ENCODE measurements around the gene BACH2.

Gene BACH2

GRCh38 chr6:90021711-90022110 lies 274.9 kb downstream of the BACH2 start:
- DNase-seq = no peak

DNA sequence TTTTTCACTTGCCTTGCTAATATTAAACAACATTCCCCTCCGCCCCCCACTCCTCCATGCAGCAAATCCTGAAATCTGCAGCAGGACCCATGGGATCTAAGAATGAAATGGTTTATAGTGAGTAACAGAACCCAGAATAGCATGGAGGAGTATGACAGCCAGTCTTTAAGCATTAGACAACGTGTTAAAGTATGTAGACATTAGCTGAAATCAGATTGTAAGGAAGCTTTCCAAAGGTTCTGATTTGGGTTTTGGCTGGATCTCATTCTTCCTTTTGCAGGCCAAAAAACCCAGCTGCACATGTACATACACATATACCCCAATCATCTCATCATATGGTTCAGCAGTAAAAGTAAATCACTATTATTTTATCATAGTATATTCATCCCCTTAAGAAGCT lies 275.9 kb downstream of the BACH2 start:
- no peak for DNase-seq

- DNase-seq = no peak
These were observed 277.4 kb downstream of the BACH2 start for GRCh38 chr6:90019216-90019615.

DNA sequence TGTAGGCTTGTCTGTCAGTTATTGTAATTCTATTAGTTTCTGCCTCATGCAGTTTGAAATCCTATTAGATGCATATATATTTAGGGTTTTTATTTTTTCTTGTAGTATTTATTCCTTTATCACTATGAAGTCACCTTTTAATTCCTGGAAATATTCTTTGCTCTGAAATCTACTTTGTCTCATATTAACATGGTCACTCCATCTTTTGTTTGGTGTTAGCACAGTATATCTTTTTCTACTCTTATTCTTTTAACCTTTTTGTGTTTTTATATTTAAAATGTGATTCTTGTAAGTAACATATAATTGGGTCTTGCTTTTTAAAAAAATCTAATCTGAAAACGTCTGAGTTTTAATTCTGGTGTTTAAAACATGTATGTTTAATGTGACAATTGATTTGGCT lies 280.8 kb downstream of the BACH2 start:
- no peak for DNase-seq

- no peak for DNase-seq
These were observed 287.6 kb downstream of the BACH2 start for GRCh38 chr6:90008908-90009501.

DNA sequence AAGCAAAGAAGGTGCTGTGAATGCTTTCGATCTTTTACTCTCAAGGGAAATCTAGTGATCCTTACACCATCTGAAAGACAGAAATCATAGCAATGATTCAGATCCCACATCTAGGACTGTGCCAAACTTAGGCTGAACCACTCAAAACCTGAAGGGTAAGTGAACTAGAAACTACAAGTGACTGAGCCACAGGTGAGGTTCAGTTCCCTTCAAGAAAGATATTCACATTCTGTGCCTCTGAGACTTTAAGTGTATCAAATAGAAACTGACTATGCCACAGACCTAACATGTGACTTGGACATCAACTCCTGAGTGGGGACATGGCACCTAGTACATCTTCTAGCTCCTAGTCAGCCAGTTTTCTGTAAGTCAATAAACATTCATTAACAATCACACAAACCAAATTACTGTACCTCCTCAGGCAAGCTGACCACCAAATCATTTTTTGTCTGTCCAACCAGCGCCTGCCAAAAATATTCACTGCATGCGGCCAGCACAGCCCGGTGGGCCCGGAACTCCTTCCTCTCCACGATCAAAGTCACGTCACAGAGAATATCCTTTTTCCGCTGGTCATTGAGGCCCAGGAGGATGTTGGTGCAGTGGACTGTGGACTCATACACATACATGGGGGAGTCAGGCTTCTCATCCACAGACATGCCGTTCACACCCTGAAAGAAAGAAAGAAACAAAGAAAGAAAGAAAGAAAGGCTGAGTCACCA lies 288.3 kb downstream of the BACH2 start:
- no peak for DNase-seq

DNA sequence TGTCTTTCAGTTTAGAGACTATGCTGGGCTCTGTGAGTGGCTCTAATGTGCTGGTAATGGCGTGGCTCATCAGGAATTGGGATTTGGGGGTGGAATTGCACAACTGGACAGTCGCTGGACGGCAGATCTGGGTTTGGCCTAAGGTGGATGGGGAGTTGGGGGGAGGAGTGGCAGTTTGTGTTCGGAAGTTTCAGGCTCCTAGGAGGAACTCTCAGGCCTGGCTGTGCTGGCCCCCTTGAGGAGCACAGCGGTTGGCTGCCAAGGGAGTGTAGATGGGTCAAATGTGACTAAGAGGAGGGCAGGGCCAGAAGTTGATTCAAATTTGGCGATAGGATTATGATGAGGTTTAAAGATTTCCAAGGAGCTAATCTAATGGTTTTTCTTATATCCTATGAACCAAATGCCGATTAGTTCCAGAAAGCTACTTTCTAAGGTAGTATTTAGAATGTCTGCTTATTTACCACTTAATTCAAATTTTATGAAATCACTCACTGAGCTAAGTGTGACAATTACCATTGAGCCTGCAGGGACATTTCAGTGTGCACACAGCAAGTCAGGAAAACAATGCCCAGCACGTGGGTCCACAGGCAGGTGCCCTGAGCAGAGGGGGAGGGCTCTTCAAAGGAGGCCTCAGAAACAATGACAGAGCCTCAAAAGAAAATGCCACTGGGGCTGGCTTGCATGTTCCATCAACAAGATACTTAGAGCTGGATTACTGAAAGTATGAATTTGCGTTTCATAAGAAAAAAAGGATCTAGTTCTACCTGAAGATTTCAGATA lies 291.4 kb downstream of the BACH2 start:
- DNase-seq = no peak

GRCh38 chr6:90004511-90004910 lies 292.1 kb downstream of the BACH2 start:
- no peak for DNase-seq

- DNase-seq = no peak
These were observed 292.7 kb downstream of the BACH2 start for GRCh38 chr6:90003941-90004340.

- DNase-seq = no peak
These were observed 293.4 kb downstream of the BACH2 start for GRCh38 chr6:90003069-90003795.

DNA sequence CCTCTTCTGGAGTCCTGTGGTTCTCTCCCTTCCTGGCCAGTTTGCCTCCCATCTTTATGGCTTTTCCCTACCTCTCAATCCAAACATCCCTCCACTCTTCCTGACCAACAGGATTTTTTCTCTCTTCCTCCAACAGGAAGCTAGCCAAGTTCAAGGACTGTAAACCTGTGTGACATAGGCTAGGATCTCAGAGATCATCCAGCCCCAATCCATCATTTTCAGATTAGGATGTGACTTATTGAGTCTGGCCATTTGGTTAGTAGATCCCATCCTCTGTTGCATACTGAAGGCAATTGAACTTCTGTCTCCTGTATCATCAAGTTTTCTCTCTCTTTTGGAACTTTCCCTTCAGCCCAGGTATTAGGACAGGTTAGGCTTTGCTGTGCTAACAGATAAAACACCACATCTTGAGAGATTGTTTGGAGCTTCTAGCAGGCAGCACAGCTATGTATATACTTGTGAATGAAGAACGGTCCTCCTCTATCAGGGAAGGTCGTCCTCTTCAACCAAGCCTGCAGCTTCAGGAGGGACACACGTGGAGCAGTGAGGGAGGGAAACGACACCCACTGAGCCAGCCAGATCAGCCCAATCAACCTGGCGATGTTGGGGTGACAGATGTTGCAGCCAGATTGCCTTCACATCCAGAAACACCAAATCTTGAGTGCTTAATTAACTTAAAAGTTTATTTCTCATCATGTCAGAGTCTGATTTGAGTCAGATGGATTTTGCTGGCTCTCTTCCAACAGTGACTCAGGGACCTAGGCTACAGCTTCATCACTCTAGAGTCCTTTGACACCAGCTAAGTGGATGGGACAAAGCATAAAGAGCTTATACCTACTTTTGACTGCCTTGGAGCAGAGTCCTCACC lies 295.5 kb downstream of the BACH2 start:
- no peak for DNase-seq

DNA sequence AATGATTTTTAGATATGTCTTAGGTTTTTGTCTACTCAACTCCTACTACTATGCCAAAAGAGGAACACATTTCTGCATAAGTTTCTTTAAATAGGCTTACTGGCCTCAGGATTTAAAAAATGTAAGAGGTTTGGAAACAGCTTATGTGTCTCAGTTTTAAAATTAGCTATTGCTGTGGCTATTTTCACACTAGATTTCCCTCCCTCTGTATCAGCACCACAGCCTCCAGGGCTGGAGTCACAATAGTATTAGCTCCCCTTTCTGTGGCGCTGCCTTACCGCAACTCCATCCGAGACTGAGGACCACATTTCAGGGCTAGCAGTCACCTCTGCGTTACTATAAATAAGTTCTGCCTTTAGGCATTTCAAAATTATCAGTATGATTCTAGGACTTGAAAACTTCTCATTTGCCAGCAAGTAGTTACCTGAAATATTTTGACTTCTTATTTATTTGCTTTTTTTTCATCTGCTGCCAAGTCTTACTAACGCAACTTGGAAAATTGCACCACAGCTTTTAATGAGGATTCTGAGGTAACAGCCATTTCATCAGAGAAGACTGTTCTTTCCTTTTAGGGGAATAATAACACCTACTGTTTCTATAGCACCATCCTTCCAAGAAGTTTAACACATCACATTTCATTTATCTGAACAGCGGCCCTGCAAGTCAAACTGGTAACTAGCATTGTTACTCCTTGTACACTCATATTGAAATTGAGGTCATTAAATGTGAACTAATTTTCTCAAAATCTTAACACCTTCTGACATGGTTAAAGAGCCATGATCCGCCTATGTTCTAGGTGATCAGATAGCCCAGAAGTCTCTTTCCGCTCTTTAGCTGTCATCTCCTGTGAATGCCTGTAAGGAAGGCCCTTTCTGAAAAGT lies 296.5 kb downstream of the BACH2 start:
- DNase-seq = no peak

GRCh38 chr6:89999154-89999553 lies 297.5 kb downstream of the BACH2 start:
- no peak for DNase-seq

DNA sequence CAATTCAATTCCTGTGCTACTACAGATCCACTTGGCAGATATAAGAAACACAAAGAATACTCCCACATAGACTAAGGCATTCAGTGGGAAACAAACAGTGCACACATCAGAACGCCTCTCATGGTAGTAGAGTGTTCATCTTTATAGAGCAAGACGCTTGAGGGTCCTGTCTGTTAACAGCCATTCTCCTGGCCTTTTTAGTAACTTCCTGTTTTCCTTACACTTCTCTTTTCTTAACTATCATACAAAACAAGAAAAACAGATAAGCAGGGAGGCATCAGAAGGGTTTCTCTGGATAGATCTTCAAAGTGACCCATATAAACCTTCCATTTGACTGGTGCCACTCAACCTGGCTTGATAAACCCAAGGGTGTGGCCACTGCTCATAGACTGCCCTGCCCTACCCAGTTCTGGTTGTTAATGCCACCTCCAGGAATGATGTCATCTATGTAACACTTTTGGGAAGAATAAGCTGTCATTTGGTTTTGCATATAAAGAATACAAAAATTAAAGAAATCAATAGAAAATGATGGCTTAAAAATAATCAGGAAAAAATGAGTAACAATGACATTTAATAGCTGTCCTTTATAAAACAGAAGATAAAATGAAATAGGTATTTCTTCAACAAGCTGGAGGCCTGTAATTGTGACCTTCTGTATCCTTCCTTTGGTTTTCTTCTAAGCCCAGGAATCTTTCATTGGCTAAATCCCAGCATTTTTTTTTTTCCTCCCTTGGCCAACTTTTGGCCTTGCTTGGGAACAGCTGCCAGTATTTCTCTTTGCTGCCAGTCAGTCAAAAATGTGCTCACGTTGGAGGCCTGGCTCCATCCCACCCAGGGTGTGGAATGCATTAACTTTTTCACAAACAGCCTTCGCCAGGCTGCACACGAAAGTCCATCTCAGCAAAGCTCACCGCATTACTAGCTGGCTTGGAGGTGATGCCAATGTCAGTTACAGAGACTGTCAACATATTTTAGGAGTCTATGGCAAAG lies 298.9 kb downstream of the BACH2 start:
- DNase-seq = no peak

- no peak for DNase-seq
These were observed 303.2 kb downstream of the BACH2 start for GRCh38 chr6:89993411-89993810.

- DNase-seq = no peak
These were observed 303.8 kb downstream of the BACH2 start for GRCh38 chr6:89992818-89993217.

GRCh38 chr6:89989742-89990141 lies 306.9 kb downstream of the BACH2 start:
- DNase-seq = no peak

- no peak for DNase-seq
These were observed 308.8 kb downstream of the BACH2 start for GRCh38 chr6:89987830-89988229.

DNA sequence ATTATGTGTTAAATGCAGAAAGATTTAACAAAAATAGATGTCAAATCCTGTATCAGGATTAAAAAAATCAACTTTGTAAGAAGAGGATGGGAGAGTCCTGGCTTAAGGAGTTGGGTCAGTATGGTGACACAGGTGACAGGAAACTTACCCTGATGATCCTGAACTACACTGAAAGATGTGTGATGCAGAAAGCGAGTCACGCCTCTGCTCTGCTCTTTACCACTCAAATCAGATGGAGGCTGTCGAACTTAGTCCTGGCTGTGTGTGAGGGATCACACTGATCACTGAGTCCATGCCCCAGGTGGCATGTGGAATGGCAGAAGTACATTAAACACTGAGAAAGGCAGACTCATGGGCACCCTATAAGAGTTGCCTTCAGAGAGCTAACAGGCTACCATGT lies 309.5 kb downstream of the BACH2 start:
- DNase-seq = peak in 1 of 6 experiments; percentile 1

GRCh38 chr6:89986650-89987074 lies 310.0 kb downstream of the BACH2 start:
- DNase-seq = no peak
